Measurements from ENCODE around the gene FBXO39. TPM values are rescaled to one million over a fixed set of nuclear protein-coding genes. Genes with fewer than 3 reads are reported as not detected.

FBXO39 gene
- total RNA-seq, 1 experiment from 2014 or later: not detected

- Histone ChIP-seq H3K9me3 (ENCODE audit: insufficient read depth, low read depth) (no peaks in the 10 kb centered on the region), H3K27ac (0 out of 2 replicates have a peak overlapping the region, but pooled peaks have one; percentile 30), H2AFZ (no peak overlapping the region), H3K27me3 (ENCODE audit: insufficient read depth, low read depth) (no peaks in the 10 kb centered on the region), H3K4me3 (no peak overlapping the region), H3K36me3 (ENCODE audit: low read depth) (no peaks in the 10 kb centered on the region), H3K4me2 (peak overlapping the region; percentile 43; the same call in 1 of the 2 replicates), H4K20me1 (ENCODE audit: insufficient read depth) (no peaks in the 10 kb centered on the region), H3K4me1 (replicated peaks; ENCODE audit: insufficient read depth) (peaks cover 26% of the 10 kb centered on the region), H3F3A (ENCODE audit: insufficient read depth, low read depth) (peaks cover 8% of the 10 kb centered on the region), H3K9me2 (ENCODE audit: insufficient read depth) (no peaks in the 10 kb centered on the region), H3K79me2 (ENCODE audit: low read depth) (no peaks in the 10 kb centered on the region)
- TF ChIP-seq, protein P1, sequence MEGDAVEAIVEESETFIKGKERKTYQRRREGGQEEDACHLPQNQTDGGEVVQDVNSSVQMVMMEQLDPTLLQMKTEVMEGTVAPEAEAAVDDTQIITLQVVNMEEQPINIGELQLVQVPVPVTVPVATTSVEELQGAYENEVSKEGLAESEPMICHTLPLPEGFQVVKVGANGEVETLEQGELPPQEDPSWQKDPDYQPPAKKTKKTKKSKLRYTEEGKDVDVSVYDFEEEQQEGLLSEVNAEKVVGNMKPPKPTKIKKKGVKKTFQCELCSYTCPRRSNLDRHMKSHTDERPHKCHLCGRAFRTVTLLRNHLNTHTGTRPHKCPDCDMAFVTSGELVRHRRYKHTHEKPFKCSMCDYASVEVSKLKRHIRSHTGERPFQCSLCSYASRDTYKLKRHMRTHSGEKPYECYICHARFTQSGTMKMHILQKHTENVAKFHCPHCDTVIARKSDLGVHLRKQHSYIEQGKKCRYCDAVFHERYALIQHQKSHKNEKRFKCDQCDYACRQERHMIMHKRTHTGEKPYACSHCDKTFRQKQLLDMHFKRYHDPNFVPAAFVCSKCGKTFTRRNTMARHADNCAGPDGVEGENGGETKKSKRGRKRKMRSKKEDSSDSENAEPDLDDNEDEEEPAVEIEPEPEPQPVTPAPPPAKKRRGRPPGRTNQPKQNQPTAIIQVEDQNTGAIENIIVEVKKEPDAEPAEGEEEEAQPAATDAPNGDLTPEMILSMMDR (conservative IDR thresholded peaks at IDR 0.05): no peak
- no peak for TF ChIP-seq EZH2 (IDR thresholded peaks at IDR 0.05; ENCODE audit: low read depth)
- ChIA-PET CTCF (no interaction called here), POLR2A (ENCODE audit: unreplicated experiment) (interaction anchor here (0.6 kb wide), 1 partner anchor 70 kb away, joined by 4 read pairs; no protein-coding TSS in a partner anchor)
- BruUV-seq (replicated peaks): no TSS peak
- intact Hi-C loops (cut with micrococcal nuclease; ENCODE audit: unreplicated experiment): no loop called here
- DNase-seq: no peak
These were observed 21.8 kb downstream of the FBXO39 start for GRCh38 chr17:6797718-6798351.

DNA sequence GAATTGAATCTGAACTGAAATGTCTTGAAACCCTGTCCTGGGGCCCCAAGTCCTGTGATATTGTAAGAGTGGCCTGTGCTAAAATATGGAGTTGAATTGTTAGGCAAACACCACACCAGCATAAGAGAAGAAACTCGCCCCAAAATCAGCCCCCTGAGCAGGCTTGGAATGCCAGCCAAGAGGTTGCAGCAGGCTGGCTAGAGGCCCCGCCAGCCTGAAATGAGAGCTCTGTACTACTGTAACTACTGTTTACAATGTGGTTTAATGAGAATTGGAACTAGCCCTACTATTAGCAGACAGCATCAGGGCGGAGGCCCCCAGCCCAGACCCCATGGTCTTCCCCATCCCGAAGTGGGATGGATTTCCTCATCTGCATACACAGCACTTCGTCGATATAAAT, 23.7 kb downstream of the FBXO39 start:
- DNase-seq: no peak
- no peak for TF ChIP-seq EZH2 (IDR thresholded peaks at IDR 0.05; ENCODE audit: low read depth)
- TF ChIP-seq, protein P1 (conservative IDR thresholded peaks at IDR 0.05): no peak
- no peak overlapping the region for H2AFZ ChIP-seq
- no TSS peak for BruUV-seq (replicated peaks)
- H3K9me3 ChIP-seq (ENCODE audit: insufficient read depth, low read depth): no peaks in the 10 kb centered on the region
- peaks cover 8% of the 10 kb centered on the region for H3F3A ChIP-seq (ENCODE audit: insufficient read depth, low read depth)
- H3K79me2 ChIP-seq (ENCODE audit: low read depth): no peaks in the 10 kb centered on the region
- H3K27me3 ChIP-seq (ENCODE audit: insufficient read depth, low read depth): no peaks in the 10 kb centered on the region
- H3K4me3 ChIP-seq: no peak overlapping the region
- ChIA-PET POLR2A (ENCODE audit: unreplicated experiment) (no interaction called here), CTCF (no interaction called here)
- H3K36me3 ChIP-seq (ENCODE audit: low read depth): no peaks in the 10 kb centered on the region
- peaks cover 26% of the 10 kb centered on the region for H3K4me1 ChIP-seq (replicated peaks; ENCODE audit: insufficient read depth)
- no peak overlapping the region for H3K4me2 ChIP-seq
- H4K20me1 ChIP-seq (ENCODE audit: insufficient read depth): no peaks in the 10 kb centered on the region
- intact Hi-C loops (cut with micrococcal nuclease; ENCODE audit: unreplicated experiment): no loop called here
- no peak overlapping the region for H3K27ac ChIP-seq
- H3K9me2 ChIP-seq (ENCODE audit: insufficient read depth): no peaks in the 10 kb centered on the region

DNA sequence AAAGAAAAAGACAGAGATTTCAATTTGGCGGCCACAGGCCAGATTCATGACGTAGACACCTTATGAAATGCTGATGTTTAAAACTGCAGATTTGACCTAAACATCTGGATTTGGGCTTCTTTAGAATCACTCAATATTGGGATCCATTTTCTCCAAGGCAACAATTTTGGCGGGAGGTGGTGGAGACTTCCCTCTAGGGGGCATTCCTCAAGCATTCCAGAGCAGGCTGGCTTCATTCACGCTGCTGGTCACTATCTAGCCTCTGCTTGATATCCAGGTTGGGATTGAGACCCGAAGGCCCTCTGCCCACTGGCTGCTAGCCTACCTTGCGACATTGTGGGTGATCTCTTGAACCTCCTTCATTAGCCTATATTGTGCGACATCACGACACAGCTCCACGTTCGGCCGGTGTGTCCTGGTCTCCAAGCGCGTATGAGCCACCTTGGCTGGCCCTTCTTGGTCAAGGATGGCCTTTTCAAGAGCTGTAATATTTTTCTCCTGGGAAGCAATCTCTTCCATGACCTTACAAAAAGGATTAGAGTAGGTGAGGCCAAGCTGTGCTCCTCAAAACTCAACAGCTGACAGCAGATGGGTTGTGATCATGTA, 24.5 kb downstream of the FBXO39 start:
- BruUV-seq (replicated peaks): no TSS peak
- CTCF ChIA-PET: no interaction called here
- DNase-seq: no peak
- no peak for TF ChIP-seq EZH2 (IDR thresholded peaks at IDR 0.05; ENCODE audit: low read depth)
- TF ChIP-seq, protein P1 (conservative IDR thresholded peaks at IDR 0.05): no peak
- Histone ChIP-seq H3K9me3 (ENCODE audit: insufficient read depth, low read depth) (no peaks in the 10 kb centered on the region), H3K27ac (no peak overlapping the region), H3F3A (ENCODE audit: insufficient read depth, low read depth) (peaks cover 8% of the 10 kb centered on the region), H3K4me2 (no peak overlapping the region), H3K36me3 (ENCODE audit: low read depth) (no peaks in the 10 kb centered on the region), H3K4me1 (replicated peaks; ENCODE audit: insufficient read depth) (peaks cover 26% of the 10 kb centered on the region), H3K79me2 (ENCODE audit: low read depth) (no peaks in the 10 kb centered on the region), H3K9me2 (ENCODE audit: insufficient read depth) (no peaks in the 10 kb centered on the region), H3K27me3 (ENCODE audit: insufficient read depth, low read depth) (no peaks in the 10 kb centered on the region), H2AFZ (no peak overlapping the region), H3K4me3 (no peak overlapping the region), H4K20me1 (ENCODE audit: insufficient read depth) (no peaks in the 10 kb centered on the region)
- intact Hi-C loops (cut with micrococcal nuclease; ENCODE audit: unreplicated experiment): no loop called here
- POLR2A ChIA-PET (ENCODE audit: unreplicated experiment): no interaction called here
